Activated CD4-positive, alpha-beta T cell treated with anti-CD3 and anti-CD28 coated beads, Interleukin-2, amount 50 U/mL, for 16 hours (primary cell): ENCODE measurements around the gene ITPR1.

Experiments
- DNase-seq: peaks from one replicate; pipeline ENCODE4 v3.0.0-alpha.2; 2020

Gene ITPR1

DNA sequence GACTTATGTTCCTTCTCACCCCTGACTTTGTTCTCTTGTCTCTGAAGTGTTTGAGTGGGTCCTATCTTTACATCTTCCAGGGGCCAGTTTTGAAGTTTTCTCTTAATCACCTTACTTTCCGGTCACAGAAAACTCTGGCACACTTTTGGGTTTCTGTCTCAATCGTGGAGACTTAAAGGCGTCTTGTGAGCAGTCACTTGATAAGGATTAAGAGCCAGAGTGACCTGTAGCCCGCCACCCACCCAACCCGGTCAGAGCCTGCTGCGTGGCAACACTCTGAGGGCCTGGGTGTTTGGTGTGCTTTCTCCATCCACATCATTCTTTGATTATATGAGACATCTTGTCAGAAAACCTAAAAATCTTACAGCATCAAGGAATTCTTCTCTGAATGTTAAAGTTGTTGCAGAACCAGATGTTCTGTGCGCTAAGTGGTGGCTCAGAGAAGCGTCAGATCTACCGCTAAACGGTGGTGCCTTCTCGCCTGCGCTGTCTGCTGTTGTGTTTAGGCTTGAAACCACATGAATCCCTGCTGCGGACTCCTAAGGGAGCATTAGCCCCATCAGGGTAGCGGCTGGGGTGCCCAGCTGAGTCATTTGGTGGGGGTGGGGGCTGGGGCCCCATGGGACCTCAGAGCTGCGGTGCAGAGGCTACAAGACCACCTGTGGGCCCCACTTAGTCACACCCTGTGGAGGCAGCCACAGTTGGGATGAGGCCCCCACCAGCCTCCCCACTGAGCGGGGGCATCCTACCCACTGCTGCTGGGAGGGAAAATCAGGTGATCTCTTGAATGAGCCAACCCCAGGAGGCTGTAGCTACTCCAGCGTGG is 327.4 kb downstream of the ITPR1 start:
- DNase-seq, result no peak

DNA sequence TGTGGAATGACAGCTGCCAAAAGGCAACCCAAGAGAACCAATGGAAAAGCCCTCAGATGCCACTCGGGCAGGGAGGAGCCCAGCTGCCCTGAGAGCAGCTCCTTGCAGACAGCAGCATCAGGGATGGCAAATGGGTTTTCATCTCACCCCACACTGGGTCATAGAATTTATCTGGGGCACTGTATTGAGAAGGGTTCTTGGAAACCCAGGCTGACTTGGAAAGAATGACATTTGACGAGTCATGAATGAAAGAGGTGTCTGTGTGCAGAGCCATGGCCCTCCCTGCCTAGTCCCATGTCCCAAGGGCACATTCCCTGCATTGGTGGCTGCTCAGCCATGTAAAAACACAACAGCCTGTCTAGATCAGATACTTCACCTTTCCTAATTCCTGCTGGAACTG is 328.2 kb downstream of the ITPR1 start:
- no peak for DNase-seq

DNA sequence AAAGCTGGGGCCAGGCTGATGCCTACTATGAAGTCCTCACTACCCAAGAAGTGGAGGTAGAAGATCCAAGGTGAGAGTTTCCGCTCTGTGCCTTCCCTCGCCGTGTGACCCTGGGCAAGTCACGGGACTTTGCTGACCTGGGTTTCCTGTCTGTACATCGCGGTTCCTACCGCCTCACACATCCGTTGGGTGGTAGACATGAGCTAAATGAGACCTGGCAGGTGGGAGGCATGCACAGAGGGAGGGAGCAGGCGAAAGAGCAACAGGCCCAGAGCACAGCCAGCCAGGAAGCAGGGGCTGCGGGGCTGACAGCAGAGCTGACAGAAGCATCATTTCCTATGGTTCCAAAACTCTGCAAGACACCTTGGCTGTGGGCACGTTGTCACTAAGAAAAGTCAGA is 328.8 kb downstream of the ITPR1 start:
- DNase-seq, result peak; percentile 85

DNA sequence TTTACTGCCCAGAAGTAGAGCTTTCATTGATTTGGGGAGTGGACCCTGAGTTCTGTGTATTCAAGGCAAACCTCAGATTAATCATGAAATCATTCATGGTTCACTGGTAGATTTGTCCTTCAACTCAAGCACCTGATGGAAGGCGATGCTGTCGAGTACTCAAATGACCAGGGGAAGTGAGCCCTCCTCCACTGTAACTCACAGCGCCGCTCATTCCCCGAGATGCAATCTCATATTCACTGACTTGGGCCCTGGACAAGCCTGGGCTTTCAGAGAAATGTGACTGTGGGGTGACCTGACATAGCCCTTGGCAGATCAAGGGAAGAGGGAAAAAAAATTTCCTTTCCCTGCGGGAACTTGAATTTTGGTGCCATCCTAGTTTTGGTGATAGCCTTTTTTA is 329.4 kb downstream of the ITPR1 start:
- DNase-seq, result no peak

DNA sequence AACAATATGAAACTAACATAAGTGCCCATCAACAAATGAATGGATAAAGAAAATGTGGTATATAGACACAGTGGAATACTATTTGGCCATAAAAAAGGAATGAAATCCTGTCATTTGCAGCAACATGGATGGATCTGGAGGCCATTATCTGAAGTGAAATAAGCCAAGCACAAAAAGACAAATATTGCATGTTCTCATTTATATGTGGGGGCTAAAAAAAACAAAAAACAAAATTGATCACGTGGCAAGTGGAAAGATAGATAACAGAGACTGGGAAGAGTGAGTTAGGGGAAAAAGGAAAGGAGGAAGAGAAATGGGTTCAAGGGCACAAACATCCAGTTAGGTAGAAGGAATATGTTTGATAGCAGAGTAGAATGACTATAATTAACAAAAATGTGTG is 330.2 kb downstream of the ITPR1 start:
- no peak for DNase-seq

DNA sequence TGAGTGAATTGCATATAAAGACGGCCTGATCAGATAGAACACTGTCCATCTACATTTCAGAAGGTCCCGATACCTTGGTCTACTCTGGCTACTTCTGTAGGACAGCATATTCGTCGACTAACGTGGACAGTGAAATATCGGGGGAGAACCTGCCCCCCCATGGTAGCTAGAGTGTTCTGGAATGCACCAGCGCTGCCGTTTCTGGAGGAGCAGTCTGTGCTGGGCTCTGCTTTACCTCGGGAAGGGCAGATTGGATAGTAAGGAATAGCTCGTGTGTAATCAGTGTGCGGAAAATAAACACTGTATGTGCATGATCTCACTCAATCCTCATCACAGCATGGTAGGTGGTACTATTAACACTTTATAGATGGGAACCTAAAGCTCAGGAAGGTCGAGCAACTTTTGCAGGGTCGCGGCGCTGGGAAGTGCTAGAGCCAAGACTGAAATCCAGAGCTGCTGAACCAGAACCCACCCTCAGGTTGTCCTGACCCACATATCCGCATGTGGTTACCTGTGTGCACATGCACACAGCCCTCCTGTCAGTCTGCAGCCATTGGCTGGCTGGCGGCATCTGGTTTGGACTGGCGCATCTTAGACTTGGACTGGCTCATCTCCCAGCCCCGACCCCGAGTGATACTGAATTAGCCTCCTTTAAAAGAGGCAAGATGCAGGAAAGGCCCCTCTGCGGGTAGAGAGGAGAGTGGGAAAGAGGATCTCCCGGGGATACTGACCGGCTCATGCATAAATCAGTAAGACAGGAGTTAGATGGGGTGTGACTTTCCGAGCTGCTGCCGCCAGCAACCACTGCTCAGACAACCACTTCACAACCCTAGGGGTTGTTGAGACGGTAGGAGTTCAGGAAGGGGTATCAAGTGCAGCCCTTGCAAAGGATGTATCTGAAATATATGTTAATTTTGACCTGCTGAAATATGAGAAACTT is 331.1 kb downstream of the ITPR1 start:
- no peak for DNase-seq

DNA sequence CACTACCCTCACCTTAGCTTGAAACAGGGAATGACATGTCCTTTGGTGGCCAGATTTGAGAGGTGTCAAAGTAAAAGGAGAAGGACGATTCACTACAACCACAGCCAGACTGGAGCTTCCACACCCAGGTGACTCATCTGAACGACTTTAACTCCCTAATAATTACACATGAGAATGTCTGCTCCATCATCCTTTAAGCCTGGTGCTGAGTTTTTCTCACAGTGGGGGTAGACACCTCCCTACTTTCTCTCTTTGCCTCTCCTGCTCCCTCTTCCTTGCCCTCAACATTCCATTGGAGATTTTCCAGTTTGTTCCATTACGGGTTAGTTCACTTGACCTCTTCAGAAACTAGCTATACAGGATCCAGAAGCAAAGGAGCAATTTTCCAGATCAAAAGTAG is 331.8 kb downstream of the ITPR1 start:
- DNase-seq, result no peak

DNA sequence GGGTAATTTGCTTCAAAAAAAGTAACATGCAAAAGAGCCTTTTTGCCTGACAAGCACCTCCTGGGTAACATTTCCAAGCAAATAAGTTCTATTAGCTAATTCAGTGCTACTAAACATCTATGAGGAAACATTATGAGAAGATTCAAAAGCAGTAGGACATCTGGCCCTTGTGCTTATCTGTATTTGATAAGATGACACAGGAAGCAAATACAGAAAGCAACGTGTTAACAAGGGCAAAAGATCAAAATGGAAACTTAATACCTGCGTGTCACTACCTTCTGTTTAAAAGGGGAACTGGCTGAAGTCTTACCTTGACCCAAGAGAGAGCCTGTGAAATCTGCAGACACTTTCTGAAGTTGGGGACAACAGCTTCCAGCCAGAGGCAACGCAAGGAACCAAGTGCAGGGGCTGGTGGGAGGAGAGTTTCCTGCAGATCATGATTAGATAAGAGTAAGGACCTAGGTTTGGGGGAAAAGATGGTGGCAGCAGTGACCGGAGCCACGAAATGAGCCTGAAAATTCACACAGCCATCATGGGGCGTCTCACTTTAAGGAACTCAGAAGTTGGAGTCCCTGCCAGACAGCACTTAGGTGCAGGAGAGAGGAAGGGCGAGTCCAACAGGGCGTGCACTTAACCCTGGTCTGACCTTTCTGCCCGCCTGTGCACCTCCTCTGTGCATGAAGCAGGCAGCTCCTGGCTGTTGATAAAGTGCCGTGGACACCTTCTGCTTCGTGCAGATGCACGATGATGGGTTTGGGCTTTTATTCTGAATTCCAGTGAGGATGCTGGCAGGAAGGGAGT is 332.5 kb downstream of the ITPR1 start:
- DNase-seq, result no peak

DNA sequence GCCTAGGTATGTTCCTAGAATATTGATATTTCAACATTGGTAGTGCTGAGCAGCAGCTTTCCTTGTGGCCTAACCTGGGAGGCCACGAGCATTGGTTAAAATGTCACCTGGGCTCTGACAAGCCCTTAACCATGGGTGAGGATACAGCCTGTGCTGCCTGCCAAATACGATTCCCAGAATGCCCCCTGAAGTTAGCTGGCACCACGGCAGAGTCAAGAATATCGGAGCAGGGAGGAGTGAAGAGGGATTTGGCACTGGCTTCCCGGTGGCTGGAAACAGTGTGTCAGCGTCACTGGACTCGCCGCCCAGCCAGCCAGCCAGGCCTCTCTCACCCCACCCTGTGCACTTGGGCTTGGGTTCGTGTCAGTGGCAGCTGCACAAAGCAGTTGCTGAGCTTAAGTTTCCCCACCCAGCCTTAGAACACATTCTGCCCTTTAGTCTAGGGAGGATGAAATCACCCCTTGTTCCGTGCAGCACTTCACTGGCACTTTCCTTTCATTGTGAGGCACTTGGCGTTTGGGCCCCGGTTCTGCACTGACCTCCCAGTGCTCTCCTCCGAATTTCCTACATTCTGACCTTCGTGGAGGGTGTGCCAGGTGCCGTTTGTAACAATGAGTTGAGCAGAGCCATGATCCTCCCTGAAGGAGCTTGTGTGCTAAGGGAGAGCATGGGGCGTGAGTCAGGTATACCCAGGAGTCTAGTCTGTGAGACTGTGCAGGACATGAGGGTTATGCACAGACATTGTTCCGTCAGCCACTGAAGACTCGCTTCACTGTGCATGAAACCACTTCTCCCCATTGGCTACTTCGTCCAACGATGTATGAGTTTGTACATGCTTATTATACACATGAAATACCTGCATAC is 333.3 kb downstream of the ITPR1 start:
- DNase-seq, result no peak

DNA sequence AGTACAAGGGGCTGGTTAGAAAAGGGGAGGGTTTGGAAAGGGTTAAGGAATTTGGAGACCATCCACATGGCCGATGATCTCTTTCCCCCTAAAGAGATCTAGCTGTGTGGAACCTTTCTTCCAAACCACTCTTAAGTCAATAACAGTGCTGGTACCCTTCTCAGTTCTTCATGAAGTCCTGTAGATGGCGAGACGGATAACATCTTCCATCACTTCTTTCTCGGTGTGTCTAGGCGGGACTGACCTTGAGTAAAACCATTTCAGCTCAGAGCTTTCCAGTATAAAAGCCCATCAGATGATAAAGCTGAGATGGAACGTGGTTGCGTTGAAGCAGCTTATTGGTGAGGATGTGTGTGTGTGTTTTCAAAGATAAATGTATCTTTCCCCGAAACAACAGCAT is 334.6 kb downstream of the ITPR1 start:
- no peak for DNase-seq

DNA sequence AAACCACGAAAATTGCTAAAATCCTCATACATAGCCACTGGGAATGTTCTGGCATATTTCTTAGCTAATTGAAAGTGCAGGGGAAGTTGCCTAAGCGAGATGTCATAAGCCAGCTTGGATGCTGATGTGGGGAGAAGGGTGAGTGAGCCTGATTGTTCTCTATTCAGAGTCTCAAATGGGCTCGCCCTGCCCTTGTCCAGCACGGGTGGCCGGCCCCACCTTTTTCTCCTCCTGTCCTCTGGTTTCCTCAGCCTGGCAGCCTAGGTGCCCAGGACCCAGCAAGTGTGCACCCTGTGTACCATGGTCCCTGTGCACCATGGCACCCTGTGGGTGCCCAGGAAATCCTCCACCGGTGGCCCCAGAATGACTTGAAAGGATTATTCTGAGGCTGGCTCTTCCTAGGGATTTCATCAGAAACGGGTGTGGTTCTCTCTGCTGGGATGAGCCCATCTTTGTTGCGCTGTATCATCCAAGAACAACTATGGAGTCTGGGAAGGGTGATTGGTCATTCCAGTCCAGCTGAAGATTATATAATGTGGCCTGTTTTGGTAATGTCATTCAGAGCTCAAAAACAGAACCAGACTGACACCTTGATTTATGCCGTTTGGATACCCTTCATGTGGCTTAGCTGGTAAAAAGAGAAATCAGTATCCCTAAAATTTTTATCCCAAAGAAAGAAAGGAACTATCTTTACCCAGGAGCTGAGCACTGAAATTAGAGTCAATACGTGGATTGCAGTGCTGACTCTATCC is 335.3 kb downstream of the ITPR1 start:
- no peak for DNase-seq

DNA sequence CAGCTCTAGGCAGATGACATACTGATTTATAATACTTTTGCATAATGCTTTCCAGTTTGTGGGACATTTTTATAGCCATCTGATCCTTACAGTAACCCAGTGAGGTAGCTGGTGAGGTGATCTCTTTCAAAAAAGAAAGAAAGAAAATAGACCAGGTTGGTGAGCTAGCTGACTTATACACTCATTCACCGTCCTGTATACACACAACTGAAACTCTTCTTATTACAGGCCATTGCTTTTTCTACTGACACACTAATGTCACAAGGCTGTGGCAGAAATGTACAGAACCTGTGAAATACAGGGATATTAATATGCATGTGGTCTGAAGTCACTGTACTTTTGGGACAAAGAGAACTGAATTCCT is 335.9 kb downstream of the ITPR1 start:
- peak; percentile 77 for DNase-seq

DNA sequence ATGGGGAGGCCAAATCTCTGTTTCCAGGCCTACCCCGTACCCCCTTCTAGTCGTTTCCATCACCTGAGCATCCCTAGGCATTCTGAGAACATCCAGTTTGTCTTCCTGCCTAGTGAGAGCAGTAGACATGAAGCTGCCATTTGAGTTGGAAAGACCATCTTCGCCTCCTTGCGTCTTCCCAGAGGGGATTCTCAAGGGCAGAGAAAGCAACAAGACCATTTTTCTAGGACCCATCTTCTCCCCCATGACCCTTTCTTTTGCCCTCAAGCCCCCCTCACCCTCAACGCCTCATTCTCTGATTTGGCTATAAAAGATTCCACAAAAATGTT is 337.4 kb downstream of the ITPR1 start:
- no peak for DNase-seq

DNA sequence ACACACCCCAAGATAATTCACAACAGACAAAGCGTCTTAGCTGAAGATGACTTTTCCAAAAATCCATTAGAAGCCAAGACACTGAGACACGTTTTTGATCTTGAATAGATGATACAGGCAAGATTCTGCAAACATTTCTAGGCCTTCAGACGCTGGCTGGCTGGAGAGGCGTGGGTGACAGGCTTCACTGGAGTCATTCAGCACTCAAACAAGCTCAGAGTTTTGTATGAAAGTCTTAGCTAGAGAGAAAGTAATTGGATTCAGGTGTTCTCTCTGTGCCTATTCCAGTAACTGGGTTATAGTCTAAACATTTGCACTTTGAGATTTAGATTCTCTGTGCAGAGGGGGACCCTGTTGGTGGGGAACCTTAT is 338.4 kb downstream of the ITPR1 start:
- DNase-seq, result no peak

DNA sequence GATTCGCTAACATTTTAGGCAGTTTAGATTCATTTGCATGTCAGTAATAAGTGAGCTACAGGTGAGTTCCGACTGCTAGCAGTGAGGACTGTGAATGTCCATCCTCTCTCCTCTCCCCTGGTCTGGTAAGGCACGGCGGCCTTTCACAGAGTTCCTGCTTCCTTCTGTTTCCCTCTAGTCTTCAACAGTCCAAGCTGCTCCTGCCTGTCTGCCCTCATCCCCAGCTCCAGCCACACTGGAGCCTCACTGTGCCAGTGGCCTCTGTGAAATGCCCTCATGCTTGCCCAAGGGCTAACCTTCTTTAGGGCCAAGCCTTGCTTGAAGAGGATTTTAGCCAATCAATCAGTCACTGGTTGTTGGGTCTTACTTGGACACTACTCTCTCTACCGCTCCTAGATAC is 340.3 kb downstream of the ITPR1 start:
- DNase-seq, result no peak

DNA sequence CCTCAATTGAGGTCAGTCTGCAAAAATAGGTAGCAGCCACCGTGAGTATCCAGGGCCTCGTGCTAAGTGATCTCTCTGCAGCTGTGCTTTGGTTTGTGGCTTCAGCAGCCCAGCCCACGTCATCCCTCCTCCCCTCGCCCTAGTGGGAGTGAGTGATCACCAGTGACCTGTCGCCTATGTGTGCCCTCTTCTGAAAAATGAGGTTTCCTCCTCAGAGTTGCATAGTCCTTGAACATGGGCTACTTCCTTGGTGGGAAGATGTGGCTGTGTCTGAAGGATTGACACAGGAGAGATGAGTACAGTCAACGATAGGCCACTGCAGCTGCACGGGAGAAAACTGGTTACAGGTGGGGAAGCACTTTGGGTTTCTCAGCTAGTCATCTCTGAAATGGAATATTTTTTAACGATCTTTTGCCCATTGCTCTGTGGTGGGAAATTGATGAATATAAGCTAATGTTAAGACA is 341.3 kb downstream of the ITPR1 start:
- peak; percentile 89 for DNase-seq

DNA sequence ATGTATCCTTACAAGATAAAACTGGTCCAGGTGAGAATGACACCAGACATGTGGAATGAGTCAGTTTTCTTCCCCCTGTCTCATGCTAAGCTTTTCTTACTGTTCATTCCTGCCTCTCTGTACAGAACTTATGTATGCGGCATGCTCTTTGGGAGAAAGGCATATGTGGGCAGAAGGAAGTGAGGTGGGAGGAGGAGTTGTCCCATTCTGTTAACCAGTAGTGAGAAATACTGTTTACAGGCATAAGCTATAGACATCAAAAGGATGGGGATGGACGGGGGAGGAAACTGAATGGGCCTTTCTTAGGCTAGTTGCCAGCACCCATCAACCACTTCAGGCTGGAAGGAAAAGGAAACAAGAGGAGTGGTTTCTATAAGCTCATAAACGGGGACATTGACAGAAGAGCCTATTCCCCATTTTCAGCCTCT is 342.5 kb downstream of the ITPR1 start:
- peak; percentile 60 for DNase-seq

DNA sequence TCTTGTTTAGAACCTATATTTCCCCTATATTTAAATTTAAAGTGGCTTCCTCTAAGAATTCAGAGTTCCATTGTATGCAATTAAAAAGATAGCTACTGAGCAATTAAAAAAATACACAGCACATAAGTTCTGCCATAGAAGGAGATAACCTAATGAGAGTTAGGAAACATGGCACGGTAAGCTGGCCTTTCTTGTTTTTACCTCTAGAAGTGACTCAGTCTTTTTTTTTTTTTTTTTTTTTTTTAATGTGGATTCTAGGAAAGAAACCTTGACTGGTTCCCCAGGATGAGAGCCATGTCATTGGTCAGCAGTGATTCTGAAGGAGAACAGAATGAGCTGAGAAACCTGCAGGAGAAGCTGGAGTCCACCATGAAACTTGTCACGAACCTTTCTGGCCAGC is 343.4 kb downstream of the ITPR1 start:
- no peak for DNase-seq

DNA sequence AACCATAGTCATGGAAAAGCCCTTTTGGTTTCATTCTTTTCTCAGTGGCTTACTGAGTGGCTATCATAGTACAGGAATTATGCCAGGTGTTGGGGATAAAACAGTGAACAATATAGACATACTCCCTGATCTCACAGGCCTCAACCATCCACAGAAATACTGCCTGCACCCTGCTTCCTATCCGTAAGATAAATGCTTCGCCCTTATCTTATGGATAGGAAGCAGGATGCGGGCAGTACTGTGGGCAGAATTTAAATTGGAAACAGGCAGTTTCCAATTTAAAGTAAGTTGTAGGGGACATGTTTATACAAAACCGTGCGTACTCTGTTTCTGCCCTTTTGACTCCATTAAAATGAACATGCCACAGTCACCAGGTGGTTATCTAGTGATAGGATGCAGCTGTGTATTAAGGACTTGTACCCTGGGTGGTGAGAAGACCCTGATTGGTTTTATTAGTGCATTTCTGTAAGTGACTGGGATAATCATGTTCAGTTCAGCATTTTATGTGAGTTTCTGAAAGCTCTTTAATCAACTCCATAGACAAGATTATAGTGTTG is 344.3 kb downstream of the ITPR1 start:
- DNase-seq, result no peak

DNA sequence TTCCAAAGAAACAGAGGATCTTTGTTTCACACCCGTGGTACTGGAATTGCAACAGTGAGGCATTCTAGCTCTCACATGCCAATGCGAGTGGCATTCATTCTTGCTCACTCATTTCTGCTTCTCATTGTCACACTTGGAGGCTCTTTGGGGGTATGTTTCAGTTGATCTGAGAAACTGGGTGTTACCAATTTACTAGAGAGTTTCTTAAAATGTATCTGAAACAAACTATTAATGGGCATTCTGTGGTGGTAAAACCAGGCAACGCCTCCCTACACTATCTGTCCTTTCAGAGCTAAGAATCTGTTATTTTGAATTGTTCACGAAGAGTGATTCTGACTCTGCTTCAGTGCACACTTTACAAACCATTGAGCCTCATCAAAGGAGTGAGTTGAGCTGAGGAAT is 345.5 kb downstream of the ITPR1 start:
- no peak for DNase-seq

DNA sequence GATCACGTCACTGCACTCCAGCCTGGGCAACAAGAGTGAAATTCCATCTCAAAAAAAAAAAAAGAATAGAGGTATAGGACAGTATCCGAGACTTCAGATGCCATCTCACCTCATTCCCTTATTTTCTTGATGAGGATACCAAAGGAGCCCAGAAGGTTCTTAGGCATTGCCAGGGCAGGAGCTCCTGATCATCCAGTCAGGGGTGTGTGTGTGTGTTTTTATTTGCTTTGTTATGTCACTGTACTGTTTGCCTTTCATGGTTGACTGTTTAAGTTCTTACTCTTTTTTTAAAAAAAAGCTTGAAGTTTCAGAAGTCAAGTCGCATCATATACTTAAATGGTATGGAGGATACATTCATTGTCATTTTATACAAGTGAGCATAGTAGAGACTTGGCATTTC is 346.1 kb downstream of the ITPR1 start:
- no peak for DNase-seq
